GM21717 (cell line): ENCODE results near the gene HTR4.

Source experiments
- ATAC-seq: cut with Tn5 transposase; IDR thresholded peaks from one replicate; pipeline ENCODE4 v1.9.1; 2021; ENCODE audit warnings: mild to moderate bottlenecking, moderate library complexity; ENCODE audit not compliant: unreplicated experiment

The HTR4 gene

DNA sequence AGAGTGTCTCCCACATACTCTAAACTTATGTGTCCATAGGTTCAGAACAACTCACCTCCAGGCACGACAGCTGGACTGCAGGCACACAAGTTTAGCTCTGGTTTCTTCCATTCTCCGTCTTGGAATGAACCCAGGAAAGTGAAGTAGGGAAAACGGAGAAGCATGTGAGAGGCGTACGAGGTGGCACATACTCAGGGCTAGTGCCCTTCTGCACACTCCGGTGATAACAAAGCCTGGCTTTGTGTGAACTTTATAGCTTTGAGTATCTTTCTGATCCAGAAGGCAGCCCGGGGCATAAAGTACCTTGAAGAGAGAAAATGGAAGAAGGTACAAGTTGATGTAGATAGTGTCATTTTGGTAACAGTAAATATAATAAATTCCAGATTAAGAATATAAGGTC, 11.1 kb upstream of the HTR4 start:
- ATAC-seq: no peak

GRCh38 chr5:148663509-148663908, 9.2 kb upstream of the HTR4 start:
- ATAC-seq: no peak

- no peak for ATAC-seq
Measured at GRCh38 chr5:148660346-148660660, 6.0 kb upstream of the HTR4 start.

DNA sequence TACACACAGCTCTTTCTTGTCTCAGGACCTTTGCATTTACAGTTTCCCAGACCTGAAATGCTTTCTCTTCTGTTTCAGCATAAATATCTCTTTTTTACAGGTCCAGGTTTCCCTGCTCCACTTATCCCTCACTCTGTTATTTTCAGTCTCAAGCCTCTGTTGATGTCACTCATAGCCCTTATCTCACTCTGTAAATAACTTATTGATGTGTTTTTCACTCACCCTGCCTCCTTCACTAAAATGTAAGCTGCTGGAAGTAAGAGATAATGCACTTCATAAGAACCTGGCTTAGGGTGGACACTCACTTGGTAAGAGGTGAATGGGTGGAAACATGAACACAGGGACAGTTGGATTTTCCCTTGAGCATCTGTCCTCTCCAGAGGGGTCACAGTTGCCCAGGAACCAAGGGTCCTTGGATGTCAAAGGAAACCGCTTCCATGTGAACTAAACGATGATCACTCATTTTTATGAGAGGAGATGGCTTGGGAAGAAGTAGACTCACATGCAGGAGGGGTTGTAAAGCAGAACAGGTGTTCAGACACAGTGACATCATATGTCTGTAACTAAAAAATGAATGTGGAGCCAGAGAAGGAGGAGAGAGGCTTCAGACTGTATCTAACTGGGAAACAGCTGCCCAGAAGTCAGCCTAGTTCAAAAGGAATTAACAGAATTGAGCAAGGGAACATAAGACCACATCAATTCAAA, 5.5 kb upstream of the HTR4 start:
- no peak for ATAC-seq

DNA sequence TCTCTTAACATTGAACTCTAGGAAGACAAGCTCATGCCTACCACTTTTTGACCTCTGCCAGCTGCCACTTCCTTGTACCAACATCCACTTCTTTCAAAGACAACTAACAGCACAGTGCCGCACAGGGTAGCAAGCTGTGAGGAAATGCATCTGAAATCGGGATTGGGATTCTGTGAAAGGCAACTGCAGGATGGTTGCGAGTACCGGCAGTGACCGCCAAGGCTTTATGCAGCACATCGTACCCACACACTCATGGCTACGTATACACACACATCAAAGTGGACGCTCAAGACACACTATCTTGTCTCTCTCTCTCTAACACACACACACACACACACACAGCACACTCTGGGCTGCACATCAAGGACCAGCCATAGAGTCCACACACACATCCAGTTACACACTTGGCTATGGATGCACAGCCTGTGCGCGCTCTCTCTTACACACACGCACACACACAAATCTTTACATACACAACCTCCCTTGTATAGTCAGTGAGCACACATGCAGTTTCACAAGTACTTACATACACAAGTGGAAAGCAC, 964 bp downstream of the HTR4 start:
- no peak for ATAC-seq

GRCh38 chr5:148651528-148651927, 2.8 kb downstream of the HTR4 start:
- no peak for ATAC-seq

DNA sequence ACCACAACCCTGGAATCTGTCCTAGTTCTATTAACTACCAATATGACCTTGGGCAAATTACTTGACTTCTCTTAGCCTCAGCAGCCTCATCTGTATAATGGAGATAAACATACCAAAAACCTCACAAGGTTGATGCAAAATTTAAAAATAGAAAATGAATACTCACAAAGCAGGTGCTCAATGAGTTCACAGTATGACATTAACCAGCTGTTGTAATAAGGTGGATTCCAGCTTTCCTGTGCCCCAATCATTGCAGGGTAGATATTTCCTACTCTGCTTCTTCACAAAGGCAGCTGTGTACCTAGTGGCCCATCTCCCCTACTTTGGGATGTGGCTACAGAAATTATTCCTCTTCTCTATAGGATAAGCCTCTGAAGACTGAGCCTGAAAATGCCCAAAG, 8.8 kb downstream of the HTR4 start:
- peak; percentile 72 for ATAC-seq

GRCh38 chr5:148641735-148642134, 12.6 kb downstream of the HTR4 start:
- ATAC-seq: no peak

DNA sequence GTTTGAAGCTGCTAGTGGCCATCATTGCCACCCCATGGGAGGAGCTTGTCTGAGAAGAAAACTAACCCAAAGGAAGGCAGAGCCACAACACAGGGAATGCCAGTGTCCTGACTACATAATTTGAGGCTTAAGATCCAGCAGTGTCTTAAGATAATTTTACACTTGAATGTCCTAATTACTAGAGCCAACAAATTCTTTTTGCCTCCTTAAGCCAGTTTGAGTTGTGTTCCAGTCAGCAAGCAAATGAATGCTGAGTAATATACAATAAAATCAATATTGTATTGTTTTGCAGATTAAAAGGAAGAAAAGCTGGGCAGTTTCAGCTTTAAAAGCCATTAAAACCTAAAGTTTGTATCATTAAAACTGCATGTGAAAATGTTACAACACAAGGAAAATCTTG, 13.9 kb downstream of the HTR4 start:
- ATAC-seq: no peak

- no peak for ATAC-seq
Measured at GRCh38 chr5:148639081-148639480, 15.2 kb downstream of the HTR4 start.

GRCh38 chr5:148636353-148636752, 18.0 kb downstream of the HTR4 start:
- no peak for ATAC-seq

DNA sequence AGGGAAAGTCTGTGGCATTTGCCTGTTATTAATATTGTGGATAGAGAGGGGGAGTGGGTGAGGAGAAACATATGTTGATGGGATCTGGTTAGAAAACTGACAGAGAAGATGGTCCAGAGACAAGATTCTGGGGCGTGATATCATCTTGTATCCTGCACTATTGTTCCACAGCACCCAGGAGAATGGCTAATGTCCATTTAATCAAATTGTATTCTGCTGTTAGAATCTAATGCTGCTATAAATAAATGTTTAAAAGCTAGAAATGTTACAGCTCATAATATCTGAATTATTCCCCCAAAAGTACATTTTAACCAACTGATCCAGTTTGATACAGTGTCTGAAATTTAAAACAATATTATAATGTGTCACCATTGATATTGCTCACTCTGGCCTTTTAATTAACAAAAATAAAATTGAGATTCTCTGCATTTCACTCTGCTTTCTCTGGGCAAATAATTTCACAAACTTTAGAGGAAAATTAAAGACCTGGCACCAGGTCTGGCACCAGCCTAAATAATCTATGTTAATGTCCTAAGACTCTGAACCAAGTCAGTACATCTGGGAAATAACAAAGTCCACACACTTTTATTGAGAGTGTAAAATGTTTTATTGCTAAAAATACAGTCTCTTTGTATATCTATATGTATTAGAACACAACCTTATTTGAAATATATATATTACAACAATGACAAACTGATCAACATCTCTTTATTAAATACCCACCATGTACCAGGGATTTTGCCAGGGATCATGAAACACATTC, 18.8 kb downstream of the HTR4 start:
- ATAC-seq: no peak

DNA sequence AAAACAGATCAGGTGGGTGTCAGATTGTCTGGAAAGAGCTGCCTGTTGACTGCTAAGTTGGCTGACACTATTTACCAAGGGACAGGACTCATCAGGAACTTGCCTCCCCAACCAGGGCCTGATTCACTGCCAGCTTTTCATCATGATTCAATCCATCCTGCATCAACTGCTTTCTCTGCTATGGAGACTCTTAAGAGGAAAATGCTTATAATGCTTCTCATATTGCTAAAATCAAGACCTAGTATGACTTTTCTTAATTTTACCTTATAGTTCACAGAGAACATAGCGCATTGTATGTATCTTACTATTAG, 21.3 kb downstream of the HTR4 start:
- ATAC-seq: no peak

DNA sequence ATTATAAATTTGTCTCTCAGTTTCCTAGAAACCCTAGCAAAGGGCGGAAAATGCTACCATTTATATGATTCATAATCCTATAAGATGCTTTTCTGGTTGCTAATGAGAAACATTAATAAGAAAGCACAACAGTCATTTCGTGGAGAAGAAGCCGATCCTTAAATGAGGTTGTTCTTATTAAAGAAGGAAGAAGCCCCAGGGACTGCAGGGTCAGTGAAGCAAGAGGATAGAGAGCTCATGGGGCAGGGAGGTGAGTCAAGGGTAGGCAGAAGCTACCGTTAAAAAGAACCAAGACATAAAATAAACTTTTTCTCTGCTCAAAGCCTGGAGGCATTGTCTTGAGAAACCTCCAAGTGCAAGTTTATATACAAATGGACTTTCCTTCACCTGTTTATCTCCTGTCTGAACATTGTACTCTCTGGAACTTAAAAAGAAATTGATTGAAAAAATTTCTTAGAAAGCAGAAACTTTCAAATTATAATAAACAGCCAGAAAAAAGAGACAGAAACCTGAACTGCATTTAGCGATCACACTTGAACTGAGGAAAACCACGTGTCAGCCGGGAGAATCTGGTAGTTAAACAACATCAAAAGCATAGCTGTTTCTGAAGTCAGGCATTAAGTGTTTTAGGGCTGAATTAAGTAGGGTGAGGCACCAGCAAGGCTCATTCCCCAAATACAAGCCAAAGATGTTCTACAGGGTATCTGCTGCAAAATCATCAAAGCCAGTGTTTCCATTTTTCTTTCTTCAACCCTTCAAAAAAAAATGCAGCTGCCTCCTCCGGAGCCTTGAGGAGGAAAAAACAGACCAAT, 21.9 kb downstream of the HTR4 start:
- no peak for ATAC-seq

GRCh38 chr5:148626986-148627385, 27.3 kb downstream of the HTR4 start:
- no peak for ATAC-seq

DNA sequence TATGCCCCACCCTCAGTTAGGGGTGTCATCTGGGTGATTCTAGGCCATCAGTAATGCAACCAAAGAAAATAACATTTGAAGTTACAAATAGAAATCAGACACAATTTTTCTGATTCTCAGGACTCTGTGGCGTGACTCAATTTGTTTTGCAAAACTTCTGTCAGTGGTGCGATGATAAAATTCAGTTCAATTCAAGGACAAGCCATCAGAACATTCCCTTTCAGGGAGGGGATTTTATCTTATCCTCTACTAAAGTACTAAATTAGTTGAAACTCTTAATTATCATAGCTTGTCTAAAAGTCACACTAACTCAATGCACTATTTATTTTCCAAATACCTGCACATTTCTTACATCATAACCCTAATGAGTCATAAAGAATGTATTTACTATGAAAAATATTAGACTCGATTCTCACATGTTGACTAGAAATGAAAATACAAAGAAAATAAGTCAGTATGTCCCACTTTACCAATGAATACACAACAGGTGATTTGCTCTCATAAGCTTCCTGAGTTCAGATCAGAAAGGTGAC, 28.2 kb downstream of the HTR4 start:
- no peak for ATAC-seq

- no peak for ATAC-seq
Measured at GRCh38 chr5:148625250-148625649, 29.1 kb downstream of the HTR4 start.

- ATAC-seq: no peak
Measured at GRCh38 chr5:148623741-148624140, 30.6 kb downstream of the HTR4 start.

GRCh38 chr5:148623101-148623500, 31.2 kb downstream of the HTR4 start:
- ATAC-seq: no peak

DNA sequence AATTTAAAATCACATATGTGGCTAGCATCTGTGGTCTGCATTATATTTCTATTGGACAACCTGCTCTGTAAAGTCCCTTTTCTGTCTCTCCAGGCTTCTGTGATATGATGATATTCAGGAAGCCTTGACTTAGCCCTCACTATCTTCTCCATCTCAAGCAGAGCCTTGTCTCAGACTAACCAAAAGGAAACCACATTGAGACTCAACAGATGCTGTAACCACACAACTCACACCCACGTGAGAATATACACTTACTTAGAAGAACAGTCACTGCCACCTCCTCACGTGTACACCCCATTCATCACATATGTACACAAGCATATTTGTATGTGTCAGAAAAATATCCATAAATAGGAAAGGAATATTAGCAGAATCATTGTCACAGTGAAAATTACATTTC, 33.6 kb downstream of the HTR4 start:
- ATAC-seq: no peak

GRCh38 chr5:148620091-148620490, 34.2 kb downstream of the HTR4 start:
- no peak for ATAC-seq

DNA sequence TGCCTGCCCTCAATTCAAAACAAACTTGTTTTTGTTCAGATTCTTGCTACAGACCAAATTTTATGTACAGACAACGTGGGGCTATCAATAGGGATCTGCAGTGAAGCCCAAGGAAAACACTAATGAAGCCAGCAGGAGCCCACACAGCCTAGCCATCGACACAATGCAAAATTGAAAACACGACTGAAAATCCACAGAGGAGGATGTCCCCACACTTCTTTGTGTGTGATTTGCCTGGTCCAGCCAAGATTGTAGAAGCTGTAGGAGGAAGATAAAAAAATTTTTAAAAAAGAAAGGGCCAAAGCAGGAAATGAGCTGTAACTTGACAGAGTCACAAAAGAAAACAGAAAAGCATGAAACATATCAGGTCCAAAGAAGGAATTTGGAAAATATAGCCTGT, 34.8 kb downstream of the HTR4 start:
- ATAC-seq: no peak
